ENCODE measurements around the gene C2CD5.

C2CD5 gene

GRCh38 chr12:22415342-22416309 is 128.7 kb downstream of the C2CD5 start:
- Histone ChIP-seq H3K27me3 (replicated peaks in 2 of 5; ENCODE audit: control insufficient read depth in 4 of 5, insufficient read depth in 5 of 5, low read length in 4 of 5) (no peaks in the 10 kb centered on the region), H3K9me3 (ENCODE audit: control extremely low read depth in 1 of 5, control insufficient read depth in 4 of 5, insufficient read depth in 2 of 5, low read depth in 1 of 5, low read length in 4 of 5) (no peaks in the 10 kb centered on the region), H3K4me1 (ENCODE audit: control extremely low read depth in 1 of 4, control insufficient read depth in 4 of 4, insufficient read depth in 4 of 4, low read length in 3 of 4) (no peaks in the 10 kb centered on the region), H3K27ac (ENCODE audit: insufficient read depth in 1 of 2, low read depth in 1 of 2, low read length in 2 of 2, poor library complexity in 1 of 2, severe bottlenecking in 2 of 2) (no peak overlapping the region), H3K36me3 (ENCODE audit: control insufficient read depth in 4 of 4, insufficient read depth in 4 of 4, low read length in 3 of 4) (no peaks in the 10 kb centered on the region), H3K4me3 (ENCODE audit: control insufficient read depth in 1 of 7, extremely low read depth in 1 of 7, insufficient read depth in 4 of 7, low read depth in 2 of 7, low read length in 6 of 7) (no peak overlapping the region)
- ChIA-PET CTCF (no interaction called here), POLR2A (no interaction called here)
- WGBS (ENCODE audit: insufficient coverage), result 100% methylated on average over 1 of the region's 4 CpGs
- no peak for DNase-seq

- no peaks in the 10 kb centered on the region for H3K36me3 ChIP-seq (ENCODE audit: control insufficient read depth in 4 of 4, insufficient read depth in 4 of 4, low read length in 3 of 4)
- POLR2A ChIA-PET, result no interaction called here
- CTCF ChIA-PET, result no interaction called here
Measured at GRCh38 chr12:22414742-22415141, 129.6 kb downstream of the C2CD5 start.

GRCh38 chr12:22413592-22413991 is 130.8 kb downstream of the C2CD5 start:
- CTCF ChIA-PET, result no interaction called here
- no peaks in the 10 kb centered on the region for H3K36me3 ChIP-seq (ENCODE audit: control insufficient read depth in 4 of 4, insufficient read depth in 4 of 4, low read length in 3 of 4)
- POLR2A ChIA-PET, result no interaction called here
- H3K27me3 ChIP-seq (replicated peaks in 2 of 5; ENCODE audit: control insufficient read depth in 4 of 5, insufficient read depth in 5 of 5, low read length in 4 of 5), result no peaks in the 10 kb centered on the region
- H3K4me1 ChIP-seq (ENCODE audit: control extremely low read depth in 1 of 4, control insufficient read depth in 4 of 4, insufficient read depth in 4 of 4, low read length in 3 of 4), result no peaks in the 10 kb centered on the region
- 100% methylated on average over 1 of the region's 3 CpGs for WGBS (ENCODE audit: insufficient coverage)
- no peaks in the 10 kb centered on the region for H3K9me3 ChIP-seq (ENCODE audit: control extremely low read depth in 1 of 5, control insufficient read depth in 4 of 5, insufficient read depth in 2 of 5, low read depth in 1 of 5, low read length in 4 of 5)
- DNase-seq, result no peak
- H3K27ac ChIP-seq (ENCODE audit: insufficient read depth in 1 of 2, low read depth in 1 of 2, low read length in 2 of 2, poor library complexity in 1 of 2, severe bottlenecking in 2 of 2), result no peak overlapping the region
- H3K4me3 ChIP-seq (ENCODE audit: control insufficient read depth in 1 of 7, extremely low read depth in 1 of 7, insufficient read depth in 4 of 7, low read depth in 2 of 7, low read length in 6 of 7), result no peak overlapping the region

More at GRCh38 chr12:22414742-22415141, 129.6 kb downstream of the C2CD5 start:
- no peaks in the 10 kb centered on the region for H3K9me3 ChIP-seq (ENCODE audit: control extremely low read depth in 1 of 5, control insufficient read depth in 4 of 5, insufficient read depth in 2 of 5, low read depth in 1 of 5, low read length in 4 of 5)
- H3K4me1 ChIP-seq (ENCODE audit: control extremely low read depth in 1 of 4, control insufficient read depth in 4 of 4, insufficient read depth in 4 of 4, low read length in 3 of 4), result no peaks in the 10 kb centered on the region
- no peak for DNase-seq
- no peak overlapping the region for H3K27ac ChIP-seq (ENCODE audit: insufficient read depth in 1 of 2, low read depth in 1 of 2, low read length in 2 of 2, poor library complexity in 1 of 2, severe bottlenecking in 2 of 2)
- WGBS (ENCODE audit: insufficient coverage), result no CpG with 5 or more reads among the region's 2 CpGs
- H3K4me3 ChIP-seq (ENCODE audit: control insufficient read depth in 1 of 7, extremely low read depth in 1 of 7, insufficient read depth in 4 of 7, low read depth in 2 of 7, low read length in 6 of 7), result no peak overlapping the region
- no peaks in the 10 kb centered on the region for H3K27me3 ChIP-seq (replicated peaks in 2 of 5; ENCODE audit: control insufficient read depth in 4 of 5, insufficient read depth in 5 of 5, low read length in 4 of 5)

- POLR2A ChIA-PET, result no interaction called here
- no peaks in the 10 kb centered on the region for H3K36me3 ChIP-seq (ENCODE audit: control insufficient read depth in 4 of 4, insufficient read depth in 4 of 4, low read length in 3 of 4)
- H3K27me3 ChIP-seq (replicated peaks in 2 of 5; ENCODE audit: control insufficient read depth in 4 of 5, insufficient read depth in 5 of 5, low read length in 4 of 5), result no peaks in the 10 kb centered on the region
- no peak overlapping the region for H3K4me3 ChIP-seq (ENCODE audit: control insufficient read depth in 1 of 7, extremely low read depth in 1 of 7, insufficient read depth in 4 of 7, low read depth in 2 of 7, low read length in 6 of 7)
- H3K27ac ChIP-seq (ENCODE audit: insufficient read depth in 1 of 2, low read depth in 1 of 2, low read length in 2 of 2, poor library complexity in 1 of 2, severe bottlenecking in 2 of 2), result no peak overlapping the region
- no peak for DNase-seq
- H3K9me3 ChIP-seq (ENCODE audit: control extremely low read depth in 1 of 5, control insufficient read depth in 4 of 5, insufficient read depth in 2 of 5, low read depth in 1 of 5, low read length in 4 of 5), result no peaks in the 10 kb centered on the region
- H3K4me1 ChIP-seq (ENCODE audit: control extremely low read depth in 1 of 4, control insufficient read depth in 4 of 4, insufficient read depth in 4 of 4, low read length in 3 of 4), result no peaks in the 10 kb centered on the region
- WGBS (ENCODE audit: insufficient coverage), result no CpG with 5 or more reads among the region's 3 CpGs
- CTCF ChIA-PET, result no interaction called here
Measured at GRCh38 chr12:22412581-22412980, 131.8 kb downstream of the C2CD5 start.

GRCh38 chr12:22410486-22410885 is 133.9 kb downstream of the C2CD5 start:
- no peaks in the 10 kb centered on the region for H3K4me1 ChIP-seq (ENCODE audit: control extremely low read depth in 1 of 4, control insufficient read depth in 4 of 4, insufficient read depth in 4 of 4, low read length in 3 of 4)
- WGBS (ENCODE audit: insufficient coverage), result 100% methylated on average over 2 of the region's 3 CpGs
- DNase-seq, result no peak
- H3K4me3 ChIP-seq (ENCODE audit: control insufficient read depth in 1 of 7, extremely low read depth in 1 of 7, insufficient read depth in 4 of 7, low read depth in 2 of 7, low read length in 6 of 7), result no peak overlapping the region
- no peaks in the 10 kb centered on the region for H3K27me3 ChIP-seq (replicated peaks in 2 of 5; ENCODE audit: control insufficient read depth in 4 of 5, insufficient read depth in 5 of 5, low read length in 4 of 5)
- ChIA-PET CTCF (no interaction called here), POLR2A (no interaction called here)
- no peaks in the 10 kb centered on the region for H3K36me3 ChIP-seq (ENCODE audit: control insufficient read depth in 4 of 4, insufficient read depth in 4 of 4, low read length in 3 of 4)
- H3K27ac ChIP-seq (ENCODE audit: insufficient read depth in 1 of 2, low read depth in 1 of 2, low read length in 2 of 2, poor library complexity in 1 of 2, severe bottlenecking in 2 of 2), result no peak overlapping the region
- no peaks in the 10 kb centered on the region for H3K9me3 ChIP-seq (ENCODE audit: control extremely low read depth in 1 of 5, control insufficient read depth in 4 of 5, insufficient read depth in 2 of 5, low read depth in 1 of 5, low read length in 4 of 5)

GRCh38 chr12:22409377-22410164 is 134.8 kb downstream of the C2CD5 start:
- Histone ChIP-seq H3K9me3 (ENCODE audit: control extremely low read depth in 1 of 5, control insufficient read depth in 4 of 5, insufficient read depth in 2 of 5, low read depth in 1 of 5, low read length in 4 of 5) (no peaks in the 10 kb centered on the region), H3K4me1 (ENCODE audit: control extremely low read depth in 1 of 4, control insufficient read depth in 4 of 4, insufficient read depth in 4 of 4, low read length in 3 of 4) (no peaks in the 10 kb centered on the region), H3K27ac (ENCODE audit: insufficient read depth in 1 of 2, low read depth in 1 of 2, low read length in 2 of 2, poor library complexity in 1 of 2, severe bottlenecking in 2 of 2) (no peak overlapping the region), H3K36me3 (ENCODE audit: control insufficient read depth in 4 of 4, insufficient read depth in 4 of 4, low read length in 3 of 4) (no peaks in the 10 kb centered on the region), H3K4me3 (ENCODE audit: control insufficient read depth in 1 of 7, extremely low read depth in 1 of 7, insufficient read depth in 4 of 7, low read depth in 2 of 7, low read length in 6 of 7) (no peak overlapping the region), H3K27me3 (replicated peaks in 2 of 5; ENCODE audit: control insufficient read depth in 4 of 5, insufficient read depth in 5 of 5, low read length in 4 of 5) (no peaks in the 10 kb centered on the region)
- ChIA-PET POLR2A (no interaction called here), CTCF (no interaction called here)
- 96% methylated on average over 11 of the region's 12 CpGs for WGBS (ENCODE audit: insufficient coverage)
- DNase-seq, result no peak
